Measurements from ENCODE around the gene IGFBPL1. TPM values are rescaled to one million over a fixed set of nuclear protein-coding genes. Genes with fewer than 3 reads are reported as not detected.
A peak's percentile ranks its signal among the peaks of the same experiment; 100 is the strongest.

Gene IGFBPL1
- polyA plus RNA-seq, 1 donor: 3.8 TPM

DNA sequence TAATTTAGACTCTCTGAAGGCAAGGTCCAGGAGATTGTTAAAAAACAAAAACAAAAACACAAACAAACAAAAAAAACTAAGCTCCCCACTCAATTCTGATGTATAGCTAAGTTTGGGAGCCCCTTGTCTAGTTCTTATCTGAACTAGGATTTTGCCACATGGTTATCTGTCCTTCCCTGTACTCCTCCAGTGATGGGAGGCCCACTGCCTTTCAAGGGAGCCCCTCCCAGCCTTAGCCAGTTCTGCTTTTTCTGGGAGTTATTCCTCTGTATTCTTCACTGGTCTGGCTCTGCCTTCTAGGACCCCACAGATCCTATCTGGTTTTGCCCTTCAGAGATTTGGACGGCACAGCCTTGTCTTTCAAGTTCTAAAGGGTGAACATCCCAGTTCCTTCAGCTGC, 33.8 kb downstream of the IGFBPL1 start:
- WGBS (ENCODE audit: insufficient coverage, low lambda C conversion rate): no CpG with 5 or more reads among the region's 1 CpG
- Histone ChIP-seq H3K4me3 (ENCODE audit: low read length) (no peak overlapping the region), H3K4me1 (ENCODE audit: control insufficient read depth, insufficient read depth, low read length) (peaks cover 73% of the 10 kb centered on the region), H3K27me3 (ENCODE audit: control insufficient read depth, insufficient read depth, low read length) (no peaks in the 10 kb centered on the region), H3K27ac (ENCODE audit: low read length) (peak overlapping the region; percentile 89), H3K9me3 (ENCODE audit: control insufficient read depth, low read depth, low read length) (no peaks in the 10 kb centered on the region), H3K36me3 (ENCODE audit: control insufficient read depth, insufficient read depth, low read length) (peaks cover 10% of the 10 kb centered on the region)
- DNase-seq: no peak

GRCh38 chr9:38389313-38389712, 34.9 kb downstream of the IGFBPL1 start:
- Histone ChIP-seq H3K36me3 (ENCODE audit: control insufficient read depth, insufficient read depth, low read length) (no peaks in the 10 kb centered on the region), H3K27ac (ENCODE audit: low read length) (peak overlapping the region; percentile 89), H3K9me3 (ENCODE audit: control insufficient read depth, low read depth, low read length) (peaks cover 8% of the 10 kb centered on the region), H3K4me3 (ENCODE audit: low read length) (no peak overlapping the region), H3K27me3 (ENCODE audit: control insufficient read depth, insufficient read depth, low read length) (no peaks in the 10 kb centered on the region), H3K4me1 (ENCODE audit: control insufficient read depth, insufficient read depth, low read length) (peaks cover 75% of the 10 kb centered on the region)
- DNase-seq: peak in 1 of 2 donors; percentile 28
- WGBS (ENCODE audit: insufficient coverage, low lambda C conversion rate): 14% methylated on average over 2 of the region's 4 CpGs

DNA sequence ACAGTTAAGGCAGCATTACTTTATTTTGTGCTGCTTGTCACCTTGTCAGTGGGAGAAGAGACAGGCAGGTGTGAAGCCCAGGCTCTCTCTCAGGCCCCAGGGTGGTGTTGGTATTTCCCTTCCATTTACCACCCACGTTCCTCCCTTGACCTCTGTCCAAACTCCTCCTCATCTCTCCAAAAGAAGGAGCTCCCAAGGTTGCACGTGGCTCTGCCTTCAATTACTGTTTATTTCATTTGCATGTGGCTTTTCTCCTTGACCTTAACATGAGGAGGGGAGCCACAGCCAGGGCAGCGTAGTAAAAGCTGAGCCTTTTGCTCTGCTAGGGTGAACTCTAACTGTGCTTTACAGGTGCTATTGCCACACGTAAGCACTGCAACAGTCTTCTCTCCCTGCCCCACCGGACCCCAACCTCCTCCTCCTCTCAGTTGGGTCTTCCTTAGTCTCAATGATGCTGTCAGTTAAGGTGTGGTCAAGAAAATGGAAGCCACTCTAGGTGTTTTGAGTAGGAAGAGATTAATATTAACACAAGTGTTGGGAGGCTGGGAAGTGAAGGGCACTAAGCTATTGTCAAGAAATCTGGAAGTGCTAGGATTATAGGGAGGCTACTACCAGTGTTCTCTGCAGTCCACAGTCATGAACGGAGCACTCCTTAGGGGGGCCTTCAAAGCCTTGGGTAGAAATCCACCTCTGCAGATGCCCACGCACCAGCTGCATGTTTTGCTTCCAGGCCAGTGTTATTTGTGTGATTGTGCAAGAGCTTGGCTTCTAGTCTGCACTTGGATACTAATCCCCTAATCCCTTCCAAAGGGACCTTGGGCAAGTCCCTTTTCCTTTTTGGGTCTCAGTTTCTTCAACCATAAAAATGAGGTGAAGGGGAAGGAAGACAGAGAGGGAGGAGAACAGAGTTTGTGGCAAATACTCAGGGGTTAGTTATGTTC, 35.7 kb downstream of the IGFBPL1 start:
- peak overlapping the region; percentile 89 for H3K27ac ChIP-seq (ENCODE audit: low read length)
- no peaks in the 10 kb centered on the region for H3K27me3 ChIP-seq (ENCODE audit: control insufficient read depth, insufficient read depth, low read length)
- DNase-seq: peak in 1 of 2 donors; percentile 47
- H3K4me1 ChIP-seq (ENCODE audit: control insufficient read depth, insufficient read depth, low read length): peaks cover 83% of the 10 kb centered on the region
- no peak overlapping the region for H3K4me3 ChIP-seq (ENCODE audit: low read length)
- WGBS (ENCODE audit: insufficient coverage, low lambda C conversion rate): no CpG with 5 or more reads among the region's 7 CpGs
- H3K9me3 ChIP-seq (ENCODE audit: control insufficient read depth, low read depth, low read length): peaks cover 8% of the 10 kb centered on the region
- H3K36me3 ChIP-seq (ENCODE audit: control insufficient read depth, insufficient read depth, low read length): no peaks in the 10 kb centered on the region

GRCh38 chr9:38387751-38388150, 36.5 kb downstream of the IGFBPL1 start:
- Histone ChIP-seq H3K9me3 (ENCODE audit: control insufficient read depth, low read depth, low read length) (peaks cover 8% of the 10 kb centered on the region), H3K36me3 (ENCODE audit: control insufficient read depth, insufficient read depth, low read length) (no peaks in the 10 kb centered on the region), H3K4me1 (ENCODE audit: control insufficient read depth, insufficient read depth, low read length) (peaks cover 87% of the 10 kb centered on the region), H3K4me3 (ENCODE audit: low read length) (no peak overlapping the region), H3K27ac (ENCODE audit: low read length) (peak overlapping the region; percentile 89), H3K27me3 (ENCODE audit: control insufficient read depth, insufficient read depth, low read length) (no peaks in the 10 kb centered on the region)
- DNase-seq: no peak
- WGBS (ENCODE audit: insufficient coverage, low lambda C conversion rate): no CpG with 5 or more reads among the region's 4 CpGs

DNA sequence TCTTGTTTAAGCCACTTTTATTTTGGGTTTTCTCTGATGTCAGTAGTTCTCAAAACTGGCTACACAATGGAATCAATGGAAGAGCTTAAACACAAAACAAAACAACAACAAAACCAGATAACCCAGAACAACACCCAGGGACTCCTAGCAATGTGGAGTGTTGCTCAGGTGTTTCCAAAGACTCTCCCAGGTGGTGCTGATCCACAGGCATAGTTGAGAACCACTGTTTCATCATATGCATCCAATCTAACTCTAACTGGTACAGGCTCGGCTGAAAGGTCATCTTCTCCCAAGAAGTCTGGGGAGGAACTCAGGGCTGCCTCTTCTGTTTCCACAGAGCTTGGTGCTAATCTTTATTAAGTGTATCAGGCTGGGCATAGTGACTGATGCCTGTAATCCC, 37.2 kb downstream of the IGFBPL1 start:
- Histone ChIP-seq H3K36me3 (ENCODE audit: control insufficient read depth, insufficient read depth, low read length) (no peaks in the 10 kb centered on the region), H3K27ac (ENCODE audit: low read length) (peak overlapping the region; percentile 89), H3K4me1 (ENCODE audit: control insufficient read depth, insufficient read depth, low read length) (peaks cover 92% of the 10 kb centered on the region), H3K27me3 (ENCODE audit: control insufficient read depth, insufficient read depth, low read length) (no peaks in the 10 kb centered on the region), H3K9me3 (ENCODE audit: control insufficient read depth, low read depth, low read length) (peaks cover 8% of the 10 kb centered on the region), H3K4me3 (ENCODE audit: low read length) (no peak overlapping the region)
- WGBS (ENCODE audit: insufficient coverage, low lambda C conversion rate): no CpG with 5 or more reads among the region's 1 CpG
- DNase-seq: peak; percentile 19 to 68

- Histone ChIP-seq H3K36me3 (ENCODE audit: control insufficient read depth, insufficient read depth, low read length) (no peaks in the 10 kb centered on the region), H3K4me1 (ENCODE audit: control insufficient read depth, insufficient read depth, low read length) (peaks cover 92% of the 10 kb centered on the region), H3K4me3 (ENCODE audit: low read length) (no peak overlapping the region), H3K9me3 (ENCODE audit: control insufficient read depth, low read depth, low read length) (peaks cover 8% of the 10 kb centered on the region), H3K27ac (ENCODE audit: low read length) (peak overlapping the region; percentile 89), H3K27me3 (ENCODE audit: control insufficient read depth, insufficient read depth, low read length) (no peaks in the 10 kb centered on the region)
- peak; percentile 81 to 91 for DNase-seq
- 0% methylated on average over 1 of the region's 4 CpGs for WGBS (ENCODE audit: insufficient coverage, low lambda C conversion rate)
These were observed 37.8 kb downstream of the IGFBPL1 start for GRCh38 chr9:38386319-38386895.

- no peaks in the 10 kb centered on the region for H3K27me3 ChIP-seq (ENCODE audit: control insufficient read depth, insufficient read depth, low read length)
- H3K4me1 ChIP-seq (ENCODE audit: control insufficient read depth, insufficient read depth, low read length): peaks cover 91% of the 10 kb centered on the region
- H3K36me3 ChIP-seq (ENCODE audit: control insufficient read depth, insufficient read depth, low read length): no peaks in the 10 kb centered on the region
- H3K27ac ChIP-seq (ENCODE audit: low read length): peak overlapping the region; percentile 89
- peaks cover 8% of the 10 kb centered on the region for H3K9me3 ChIP-seq (ENCODE audit: control insufficient read depth, low read depth, low read length)
- no CpG with 5 or more reads among the region's 3 CpGs for WGBS (ENCODE audit: insufficient coverage, low lambda C conversion rate)
- DNase-seq: no peak
- H3K4me3 ChIP-seq (ENCODE audit: low read length): no peak overlapping the region
These were observed 38.4 kb downstream of the IGFBPL1 start for GRCh38 chr9:38385896-38386295.

DNA sequence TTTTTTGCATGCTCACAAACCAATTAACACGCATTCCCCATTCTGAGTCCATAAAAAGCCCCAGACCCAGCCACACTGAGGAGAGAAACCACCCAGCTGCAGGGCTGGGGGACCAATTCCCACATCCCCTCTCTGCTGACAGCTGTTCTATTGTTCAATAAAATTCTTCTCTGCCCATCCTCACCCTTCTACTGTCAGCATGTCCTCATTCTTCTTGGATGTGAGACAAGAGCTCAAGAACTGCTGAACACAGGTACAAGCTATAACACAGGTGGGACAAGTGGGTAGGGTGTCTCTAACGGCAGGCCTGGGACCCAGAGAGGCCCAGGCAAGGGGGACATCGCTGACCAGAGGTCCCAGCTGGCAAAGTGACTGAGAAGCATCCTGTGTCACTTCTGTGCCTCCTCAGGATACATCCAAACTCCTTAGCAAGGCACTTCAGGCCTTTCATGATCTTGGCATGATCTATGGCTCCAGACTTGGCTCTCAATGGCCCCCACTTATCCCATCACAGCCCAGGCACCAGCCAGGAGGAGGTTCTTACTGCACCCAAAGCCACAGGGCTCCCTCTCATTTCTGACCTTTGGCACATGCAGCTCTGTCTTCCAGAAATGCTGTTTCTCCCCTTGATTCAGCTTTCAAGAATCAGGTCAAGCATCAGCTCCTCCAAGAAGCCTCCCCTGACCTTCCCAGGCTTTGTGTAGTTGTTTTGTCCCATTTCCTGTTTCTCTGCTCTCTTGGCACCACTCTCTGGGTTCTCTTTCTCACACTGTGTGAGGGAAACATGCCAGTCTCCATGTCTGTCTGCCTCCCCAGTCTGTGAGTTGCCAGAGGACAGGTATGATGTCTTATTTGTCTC, 39.0 kb downstream of the IGFBPL1 start:
- WGBS (ENCODE audit: insufficient coverage, low lambda C conversion rate): no CpG with 5 or more reads among the region's 3 CpGs
- H3K4me3 ChIP-seq (ENCODE audit: low read length): no peak overlapping the region
- no peaks in the 10 kb centered on the region for H3K27me3 ChIP-seq (ENCODE audit: control insufficient read depth, insufficient read depth, low read length)
- peaks cover 91% of the 10 kb centered on the region for H3K4me1 ChIP-seq (ENCODE audit: control insufficient read depth, insufficient read depth, low read length)
- no peaks in the 10 kb centered on the region for H3K36me3 ChIP-seq (ENCODE audit: control insufficient read depth, insufficient read depth, low read length)
- H3K9me3 ChIP-seq (ENCODE audit: control insufficient read depth, low read depth, low read length): peaks cover 8% of the 10 kb centered on the region
- H3K27ac ChIP-seq (ENCODE audit: low read length): peak overlapping the region; percentile 89
- DNase-seq: peak in 1 of 2 donors; percentile 29

DNA sequence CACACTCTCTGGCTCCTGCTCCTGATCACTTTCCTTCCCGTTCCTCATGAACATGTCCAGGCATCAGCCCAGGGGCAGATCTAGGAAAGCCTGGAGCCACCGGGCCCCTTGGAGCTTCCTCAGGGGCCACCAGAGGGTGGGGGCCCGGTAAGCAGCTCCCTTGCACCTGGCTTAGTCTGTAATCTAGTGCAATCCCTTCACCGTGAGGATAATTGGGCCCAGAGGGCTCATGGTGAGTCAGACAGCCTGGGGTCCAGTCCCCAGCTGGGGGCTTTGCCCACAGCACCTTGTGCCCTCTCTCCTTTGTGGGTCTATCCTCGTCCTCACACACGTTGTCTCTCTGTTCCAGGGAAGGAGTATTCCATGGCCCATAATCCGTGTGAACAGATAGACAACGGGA, 42.1 kb downstream of the IGFBPL1 start:
- DNase-seq: no peak
- Histone ChIP-seq H3K9me3 (ENCODE audit: control insufficient read depth, low read depth, low read length) (peaks cover 10% of the 10 kb centered on the region), H3K36me3 (ENCODE audit: control insufficient read depth, insufficient read depth, low read length) (no peaks in the 10 kb centered on the region), H3K27me3 (ENCODE audit: control insufficient read depth, insufficient read depth, low read length) (no peaks in the 10 kb centered on the region), H3K4me3 (ENCODE audit: low read length) (no peak overlapping the region), H3K4me1 (ENCODE audit: control insufficient read depth, insufficient read depth, low read length) (peaks cover 77% of the 10 kb centered on the region), H3K27ac (ENCODE audit: low read length) (peak overlapping the region; percentile 88)
- WGBS (ENCODE audit: insufficient coverage, low lambda C conversion rate): no CpG with 5 or more reads among the region's 8 CpGs

Data from large intestine (tissue), 3 donors.